NAMALWA (cell line): ENCODE results near the gene SAMD4A.

Experiments
- DNase-seq: peaks from one replicate; pipeline ENCODE4 v3.0.0-alpha.2; 2015; ENCODE audit warnings: low spot score

The SAMD4A gene

GRCh38 chr14:54660604-54661111 lies 93.7 kb downstream of the SAMD4A start:
- DNase-seq: no peak

- DNase-seq: no peak
Measured at GRCh38 chr14:54662491-54663133, 95.7 kb downstream of the SAMD4A start.

- no peak for DNase-seq
Measured at GRCh38 chr14:54664961-54665360, 98.0 kb downstream of the SAMD4A start.

DNA sequence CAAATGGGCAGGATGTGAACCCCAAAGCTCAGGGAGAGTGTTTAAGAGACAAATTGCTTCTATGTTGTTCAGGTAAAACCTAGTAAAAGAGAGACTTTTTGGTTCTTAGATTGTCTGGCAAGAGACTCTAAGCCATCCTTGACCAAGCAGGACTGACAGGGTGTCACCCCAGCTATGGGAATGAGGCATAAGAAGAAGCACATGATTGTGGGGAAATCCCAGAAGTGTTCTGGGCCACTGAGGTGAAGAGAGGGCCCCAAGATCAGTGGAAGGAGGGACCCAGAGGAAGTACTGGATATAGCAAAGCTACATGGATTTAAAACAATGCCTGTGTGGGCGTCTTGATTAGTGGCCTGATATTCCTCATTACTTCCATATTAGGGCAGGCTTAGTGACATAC lies 99.0 kb downstream of the SAMD4A start:
- DNase-seq: no peak

- no peak for DNase-seq
Measured at GRCh38 chr14:54667026-54667744, 100.3 kb downstream of the SAMD4A start.

DNA sequence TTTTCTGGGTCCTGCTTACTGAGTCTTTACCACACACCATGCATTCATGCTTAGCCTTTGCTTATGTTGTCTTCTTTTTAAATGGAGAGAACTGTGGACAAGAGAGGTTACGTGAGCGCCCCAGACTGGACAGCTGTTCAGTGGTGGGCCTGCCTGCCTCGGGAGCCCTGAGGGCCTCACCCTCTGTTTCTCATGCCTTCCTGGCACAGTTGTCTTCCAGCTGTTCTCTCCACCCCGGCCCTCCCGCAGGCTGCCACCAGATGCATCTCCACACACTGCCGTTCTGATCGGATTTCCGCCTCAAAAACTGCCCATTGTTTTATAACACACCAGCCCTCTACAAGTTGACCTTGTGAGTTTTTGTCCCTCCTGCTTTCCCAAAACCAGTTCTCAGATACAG lies 100.8 kb downstream of the SAMD4A start:
- no peak for DNase-seq

DNA sequence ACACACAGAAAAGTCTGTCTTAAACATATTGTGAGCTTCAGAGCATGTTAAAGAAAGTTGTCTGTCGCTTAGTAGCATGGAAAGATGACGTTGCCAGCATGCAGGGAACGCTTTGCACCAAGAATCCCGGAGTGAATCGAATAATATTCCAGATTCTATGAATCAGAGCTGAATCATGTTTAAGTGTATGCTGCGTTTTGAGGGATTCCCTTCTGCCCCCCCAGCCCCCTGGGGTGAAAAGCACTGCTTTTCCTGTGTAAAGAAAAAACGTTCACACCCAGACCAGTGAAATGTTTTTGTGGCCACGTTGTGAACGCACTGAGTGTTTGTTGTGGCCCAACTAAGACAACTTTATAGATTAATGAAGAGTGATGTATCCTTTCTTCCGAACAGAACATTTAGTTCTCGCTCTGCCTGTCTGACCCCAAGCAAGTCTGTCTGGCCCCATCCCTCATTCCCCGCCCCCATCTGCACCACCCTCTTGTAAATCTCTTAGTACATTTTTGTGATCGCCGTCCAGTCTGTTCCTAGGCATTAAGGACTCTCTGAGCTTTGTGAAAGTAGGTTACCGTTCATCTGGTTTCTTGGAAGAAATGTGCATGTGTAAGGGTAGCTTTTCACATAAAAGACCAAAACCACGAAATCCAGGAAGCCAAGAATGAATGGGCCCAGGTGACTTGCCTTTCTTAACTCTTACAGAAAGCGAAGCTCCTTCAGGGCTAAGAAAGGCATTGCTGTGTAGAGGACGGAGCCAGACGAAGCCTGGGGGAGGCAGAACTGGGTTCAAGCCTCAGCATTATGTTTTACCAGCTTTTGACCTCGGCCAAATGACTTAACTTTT lies 103.0 kb downstream of the SAMD4A start:
- no peak for DNase-seq

DNA sequence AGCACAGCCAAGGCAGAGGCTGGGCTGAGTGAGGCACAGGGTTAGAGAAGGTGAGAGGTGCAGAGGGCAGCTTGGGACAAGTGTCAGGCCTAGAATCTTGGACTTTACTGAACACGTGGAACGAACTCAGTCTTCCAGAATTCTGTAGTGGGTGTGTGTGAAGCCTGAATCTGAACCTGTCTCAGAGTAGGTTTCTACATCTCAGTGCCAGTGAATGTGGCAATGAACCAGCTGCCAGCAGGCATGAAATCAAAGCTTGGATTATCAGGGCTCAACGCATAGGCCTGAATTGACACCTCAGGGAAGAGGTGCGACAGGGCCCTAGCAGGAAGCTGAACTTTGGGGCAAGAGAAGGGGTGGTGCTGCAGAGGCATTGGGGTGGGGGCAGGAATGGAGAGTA lies 104.6 kb downstream of the SAMD4A start:
- DNase-seq: no peak

GRCh38 chr14:54672181-54672580 lies 105.3 kb downstream of the SAMD4A start:
- DNase-seq: no peak

- DNase-seq: no peak
Measured at GRCh38 chr14:54672688-54673087, 105.8 kb downstream of the SAMD4A start.

DNA sequence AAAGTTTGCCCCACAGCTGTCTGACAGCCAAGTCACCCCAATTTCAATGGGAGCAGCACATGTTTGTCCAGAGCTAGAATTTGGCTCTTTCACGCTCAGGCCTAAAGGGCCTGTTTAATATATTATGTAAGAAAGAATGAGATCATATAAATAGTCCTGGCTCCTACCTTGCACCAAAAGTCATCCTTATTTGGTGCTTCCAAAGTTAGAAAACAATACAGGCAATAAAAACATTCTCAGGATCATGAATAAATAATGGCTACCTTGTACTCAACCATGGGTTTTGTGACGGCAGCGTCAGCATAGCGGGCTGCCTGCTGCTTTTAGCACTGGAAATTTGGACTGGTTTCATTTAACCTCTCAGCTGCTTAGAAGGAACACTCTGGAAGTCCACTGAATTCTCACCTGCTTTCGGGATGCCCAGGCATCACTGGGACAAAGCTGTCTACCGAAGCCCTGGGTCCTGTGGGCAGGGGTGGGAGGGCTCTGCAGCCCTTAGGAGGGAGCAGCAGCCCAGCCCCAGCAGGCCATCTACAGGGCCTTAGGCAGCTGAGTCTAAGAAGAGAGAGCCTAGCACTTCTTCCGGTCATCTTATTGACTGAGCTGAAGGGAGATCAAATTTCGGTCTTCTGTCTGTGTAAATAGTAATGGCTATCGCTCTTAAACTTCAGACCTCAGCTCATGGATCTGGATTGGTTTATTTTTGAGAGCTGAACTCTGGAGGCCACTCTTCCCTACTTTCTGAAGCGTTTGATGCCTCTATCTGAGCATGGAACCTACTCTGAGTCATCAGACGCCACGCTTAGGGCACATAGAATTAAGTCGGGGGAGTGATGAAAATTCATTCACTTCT lies 106.5 kb downstream of the SAMD4A start:
- DNase-seq: no peak

GRCh38 chr14:54674046-54674741 lies 107.3 kb downstream of the SAMD4A start:
- no peak for DNase-seq

GRCh38 chr14:54675236-54676128 lies 108.6 kb downstream of the SAMD4A start:
- DNase-seq: no peak

GRCh38 chr14:54676812-54677708 lies 110.1 kb downstream of the SAMD4A start:
- DNase-seq: no peak

- DNase-seq: no peak
Measured at GRCh38 chr14:54680651-54681050, 113.7 kb downstream of the SAMD4A start.

DNA sequence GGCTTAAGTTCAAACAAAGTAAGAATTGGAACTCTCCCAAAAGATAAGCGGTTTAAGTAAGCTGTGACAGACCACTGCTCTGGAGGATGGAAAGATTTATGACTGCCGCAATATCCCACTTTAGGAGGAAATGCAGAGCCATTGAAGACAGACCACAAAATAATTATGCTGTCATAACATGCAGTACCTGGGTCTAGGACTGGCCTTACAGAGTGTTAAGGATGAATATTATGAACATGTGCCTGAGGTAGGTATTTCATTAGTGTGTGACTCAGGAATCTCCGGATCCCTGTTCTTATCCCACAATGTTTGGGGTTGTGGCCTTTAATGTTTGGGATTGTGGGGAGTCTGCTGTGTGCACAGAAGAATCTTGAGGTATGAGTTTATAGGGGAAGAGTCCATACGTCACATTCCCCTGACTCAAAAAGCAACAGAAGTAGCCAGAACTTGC lies 114.9 kb downstream of the SAMD4A start:
- no peak for DNase-seq

GRCh38 chr14:54682578-54682977 lies 115.7 kb downstream of the SAMD4A start:
- DNase-seq: no peak

DNA sequence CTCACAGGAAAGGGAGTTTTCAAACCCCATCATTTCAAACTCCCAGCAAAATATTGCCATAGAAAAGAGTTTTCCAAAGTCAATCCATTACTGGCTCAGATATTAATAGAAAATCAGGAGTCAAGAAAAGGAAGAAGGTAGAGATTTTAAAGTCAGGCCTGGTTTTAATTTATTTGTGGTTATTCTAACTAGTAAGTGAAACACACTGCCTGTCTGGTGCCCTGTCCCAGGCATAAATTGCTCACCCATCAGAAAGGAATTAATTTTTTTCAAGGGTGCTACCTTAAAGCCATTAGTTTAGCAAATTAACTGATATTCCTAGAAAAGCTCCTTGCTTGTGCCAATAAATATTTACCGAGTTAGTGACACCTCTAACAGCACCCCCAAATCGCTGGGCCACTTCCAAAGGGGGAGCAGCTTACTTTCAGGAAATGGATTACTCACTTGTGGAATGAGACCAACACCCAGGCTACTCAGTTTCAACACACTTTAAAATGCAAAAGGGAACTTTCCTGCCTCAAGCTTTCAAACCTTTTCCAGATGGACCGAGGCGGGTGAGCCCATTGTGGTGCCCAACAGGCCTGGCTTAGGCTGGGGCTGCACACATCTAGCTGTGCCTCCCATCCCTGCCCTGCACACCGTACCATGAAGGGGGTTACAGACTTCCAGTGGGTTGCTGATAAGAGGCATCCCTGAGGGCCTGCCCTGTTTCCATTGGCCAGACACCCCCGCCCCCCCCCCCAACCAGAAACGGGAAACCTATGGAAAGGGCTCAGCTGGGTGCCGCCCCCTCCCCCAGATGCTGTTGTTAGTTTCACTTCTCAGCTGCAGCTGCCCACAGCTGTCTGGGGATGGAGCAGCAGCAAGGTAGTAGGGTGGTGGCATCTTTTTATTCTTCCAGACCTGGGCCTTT lies 117.2 kb downstream of the SAMD4A start:
- DNase-seq: peak; percentile 17
